HCT116 (cell line): ENCODE results near the gene SLC6A8. TPM values are rescaled to one million over a fixed set of nuclear protein-coding genes. Genes with fewer than 3 reads are reported as not detected.

Source experiments
- ATAC-seq: fragments of 200-7000 bp; cut with Tn5 transposase; 2 replicates; pipeline ENCODE4 v1.9.1; 2020; ENCODE audit warnings: mild to moderate bottlenecking, moderate library complexity
- BruUV-seq: library from RNA; stranded (reverse); fragments of 400-500 nt; replicated peaks from 2 replicates; lab custom pipeline; 2021; lab: Mats Ljungman, UMichigan
- CTCF ChIA-PET: fragments of 300-600 bp; sonication (Branson Sonifier 250); formaldehyde crosslinking; loops from one replicate; lab custom pipeline; 2021; ENCODE audit warnings: antibody characterized with exemption; lab: Charles Lee
- POLR2A ChIA-PET: fragments of 300-600, 350-600 bp; sonication (Branson Sonifier 250); formaldehyde crosslinking; loops from one replicate; lab custom pipeline; 2021; ENCODE audit warnings: antibody characterized with exemption; lab: Charles Lee
- RAD21 ChIA-PET, 2 experiments: fragments of 300-600 bp; sonication (Branson Sonifier 250); formaldehyde crosslinking; loops; one replicate each; lab custom pipeline; 2023; ENCODE audit warnings: low total read pairs in 2 of 2; ENCODE audit not compliant: uncharacterized antibody in 2 of 2, unreplicated experiment in 2 of 2, low non-redundant PET in 1 of 2; lab: Charles Lee
- DNase-seq: peaks from one replicate; pipeline ENCODE4 v3.0.0-alpha.2; 2010; ENCODE audit warnings: low read depth, low spot score
- H2AFZ ChIP-seq: fragments of 200-600 bp; shearing (Covaris generic), sonication (generic); 2 replicates; pipeline ENCODE4 v1.6.1; 2017; ENCODE audit warnings: low read depth, mixed run types, mixed read lengths, antibody characterized with exemption, low read length; ENCODE audit not compliant: poor library complexity, severe bottlenecking
- H3K27ac ChIP-seq: 2 replicates; pipeline ENCODE4 v1.5.1; 2012; ENCODE audit warnings: low read depth, low read length
- H3K27me3 ChIP-seq: fragments of 200-600 bp; sonication (generic); 2 replicates; pipeline ENCODE4 v1.6.1; 2016; ENCODE audit warnings: mixed run types, low read length, mixed read lengths; ENCODE audit not compliant: insufficient read depth
- H3K36me3 ChIP-seq, 2 experiments: fragments of 200-500 bp in 1 of 2; fragments of 200-600 bp in 1 of 2; sonication (Bioruptor generic) in 1 of 2; sonication (generic) in 1 of 2; 2 replicates each; pipeline versions ENCODE4 v1.5.1 to v1.6.1; 2014 to 2016; ENCODE audit warnings: low read length in 2 of 2, inconsistent platforms in 1 of 2, mixed read lengths in 1 of 2, mixed run types in 1 of 2; ENCODE audit not compliant: insufficient read depth in 2 of 2, control insufficient read depth in 1 of 2
- H3K4me1 ChIP-seq, 2 experiments: fragments of 200-600 bp in 1 of 2; sonication (generic) in 1 of 2; 2 replicates each; pipeline versions ENCODE4 v1.5.1 to v1.6.1; 2012 to 2017; ENCODE audit warnings: low read length in 2 of 2, inconsistent platforms in 1 of 2, mild to moderate bottlenecking in 1 of 2, mixed read lengths in 1 of 2, mixed run types in 1 of 2, moderate library complexity in 1 of 2; ENCODE audit not compliant: insufficient read depth in 2 of 2, control insufficient read depth in 1 of 2
- H3K4me2 ChIP-seq: fragments of 200-600 bp; sonication (generic); 2 replicates; pipeline ENCODE4 v1.6.1; 2017; ENCODE audit warnings: mixed run types, low read length, mixed read lengths
- H3K4me3 ChIP-seq, 2 experiments: fragments of 200-600 bp in 1 of 2; sonication (generic) in 1 of 2; replicated peaks in 1 of 2; 2 replicates each; pipeline ENCODE4 v1.5.1; 2011 to 2016; ENCODE audit warnings: low read length in 2 of 2, control low read depth in 1 of 2, low read depth in 1 of 2, mild to moderate bottlenecking in 1 of 2, mixed read lengths in 1 of 2, mixed run types in 1 of 2
- H3K79me2 ChIP-seq: fragments of 200-600 bp; sonication (generic); 2 replicates; pipeline ENCODE4 v1.6.1; 2017; ENCODE audit warnings: mild to moderate bottlenecking, mixed run types, low read length, moderate library complexity, mixed read lengths; ENCODE audit not compliant: insufficient read depth
- H3K9ac ChIP-seq: fragments of 200-600 bp; sonication (generic); 2 replicates; pipeline ENCODE4 v1.6.1; 2016; ENCODE audit warnings: low read length, mixed read lengths
- H3K9me2 ChIP-seq: fragments of 200-600 bp; sonication (generic), shearing (Covaris generic); 2 replicates; pipeline ENCODE4 v1.6.1; 2017; ENCODE audit warnings: mixed run types, mild to moderate bottlenecking, moderate library complexity; ENCODE audit not compliant: insufficient read depth
- H3K9me3 ChIP-seq, 2 experiments: fragments of 200-500 bp in 1 of 2; fragments of 200-600 bp in 1 of 2; sonication (Bioruptor generic) in 1 of 2; sonication (generic) in 1 of 2; 2 replicates each; pipeline ENCODE4 v1.6.1; 2014 to 2017; ENCODE audit warnings: low read length in 2 of 2, mixed read lengths in 2 of 2, inconsistent platforms in 1 of 2, low read depth in 1 of 2, mild to moderate bottlenecking in 1 of 2, mixed run types in 1 of 2, moderate library complexity in 1 of 2; ENCODE audit not compliant: control insufficient read depth in 1 of 2, insufficient read depth in 1 of 2
- H4K20me1 ChIP-seq: fragments of 200-600 bp; sonication (generic), shearing (Covaris generic); 2 replicates; pipeline ENCODE4 v1.6.1; 2017; ENCODE audit warnings: mixed run types, mild to moderate bottlenecking, moderate library complexity; ENCODE audit not compliant: insufficient read depth
- ATF3 ChIP-seq: IDR thresholded peaks from 2 replicates; pipeline ENCODE4 v1.6.1; 2012
- EGR1 ChIP-seq: IDR thresholded peaks from 2 replicates; pipeline ENCODE4 v1.6.1; 2012; ENCODE audit warnings: low read depth
- ELF1 ChIP-seq: IDR thresholded peaks from 2 replicates; pipeline ENCODE4 v1.6.1; 2012; ENCODE audit warnings: low read depth, borderline replicate concordance
- EZH2 ChIP-seq: fragments of 200-600 bp; sonication (generic); IDR thresholded peaks from 2 replicates; pipeline ENCODE4 v1.6.1; 2017; ENCODE audit warnings: antibody characterized with exemption, mixed run types
- FOSL1 ChIP-seq: IDR thresholded peaks from 2 replicates; pipeline ENCODE4 v1.6.1; 2012; ENCODE audit warnings: low read depth
- SRF ChIP-seq: IDR thresholded peaks from 2 replicates; pipeline ENCODE4 v1.6.1; 2012; ENCODE audit warnings: low read depth
- ZFX ChIP-seq: fragments of 450-650 bp; IDR thresholded peaks from 2 replicates; pipeline ENCODE4 v1.6.1; 2017
- ZNF274 ChIP-seq: fragments of 200-500 bp; sonication (Bioruptor generic); IDR thresholded peaks from 2 replicates; pipeline ENCODE4 v1.6.1; 2014; ENCODE audit warnings: mild to moderate bottlenecking, low read depth, low read length, inconsistent platforms
- intact Hi-C: fragments of 100-400 bp; cut with micrococcal nuclease; formaldehyde crosslinking; loops from 2 replicates; pipeline ENCODE4 v1.10.0; 2022
- total RNA-seq: library from RNA; stranded (reverse); gene quantifications from one replicate; pipeline ENCODE4 v1.2.1, GENCODE V29; 2021; ENCODE audit not compliant: unreplicated experiment
- TF ChIP-seq, protein P1 (sequence below): IDR thresholded peaks from 2 replicates; pipeline ENCODE4 v1.6.1; 2012

The SLC6A8 gene
- total RNA-seq, 1 experiment from 2014 or later, result 101 TPM

DNA sequence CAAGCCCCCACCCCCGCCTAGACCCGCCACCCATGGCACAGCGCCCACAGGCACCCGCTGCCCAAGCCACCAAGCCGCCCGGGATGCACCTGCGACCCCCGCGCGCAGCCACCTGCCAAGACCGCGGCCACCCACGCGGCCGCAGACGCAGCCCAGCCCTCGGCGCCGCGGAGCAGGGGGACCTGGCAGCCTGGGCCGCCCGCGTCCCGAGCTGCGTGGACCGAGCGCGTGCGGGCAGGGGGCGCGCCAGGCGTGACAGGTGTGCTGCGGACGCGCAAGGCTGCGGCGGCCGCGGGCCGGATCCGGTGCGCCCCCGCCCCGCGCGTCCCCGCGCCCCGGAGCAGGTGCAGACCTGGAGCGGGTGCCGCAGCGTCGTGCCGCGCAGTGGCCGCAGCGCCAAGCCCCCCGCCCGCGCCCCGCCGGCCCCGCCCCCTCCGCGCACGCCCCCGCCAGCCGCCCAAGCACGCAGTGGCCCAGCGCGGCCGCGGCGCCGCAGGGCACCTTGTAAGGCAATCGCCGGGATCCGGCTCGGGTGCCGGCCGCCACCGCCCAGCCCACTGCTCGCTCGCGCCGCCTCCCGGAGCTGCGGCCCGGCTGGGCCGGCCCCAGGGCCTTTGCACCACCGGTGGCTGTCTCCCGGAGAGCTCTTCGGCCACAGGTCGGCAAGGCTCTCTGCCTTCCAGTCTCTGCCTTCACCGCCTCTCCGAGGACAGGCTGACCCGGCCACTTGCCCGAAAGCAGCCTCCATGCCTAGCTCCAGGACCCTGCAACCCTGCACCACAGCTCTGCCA, 14.1 kb upstream of the SLC6A8 start, which contains the start of gene PNCK:
TSS of gene PNCK (minus strand) at position 386 of the 791 bp plus-strand sequence. CDS start 737 bp downstream, outside the sequence.
- H3K4me2 ChIP-seq, result no peak within 1 kb of the TSS
- CTCF ChIA-PET, result no interaction called here

GRCh38 chrX:153674219-153674851, 13.4 kb upstream of the SLC6A8 start:
- no peaks in the 10 kb centered on the region for H4K20me1 ChIP-seq
- no TSS peak for BruUV-seq
- DNase-seq (no peak), ATAC-seq (no peak)
- H3K27me3 ChIP-seq, result no peaks in the 10 kb centered on the region
- no peak overlapping the region for H3K4me3 ChIP-seq
- no peaks in the 10 kb centered on the region for H3K4me1 ChIP-seq
- H3K9me2 ChIP-seq, result no peaks in the 10 kb centered on the region
- intact Hi-C loops, result no loop called here
- ChIA-PET CTCF (no interaction called here), RAD21 (no interaction called here), POLR2A (no interaction called here)
- H3K36me3 ChIP-seq, result no peaks in the 10 kb centered on the region
- no peak overlapping the region for H3K9ac ChIP-seq
- H3K4me2 ChIP-seq, result no peak overlapping the region
- no peaks in the 10 kb centered on the region for H3K9me3 ChIP-seq
- no peak overlapping the region for H2AFZ ChIP-seq
- no peak for TF ChIP-seq ZFX
- H3K79me2 ChIP-seq, result no peaks in the 10 kb centered on the region
- no peak overlapping the region for H3K27ac ChIP-seq

More for the DNA sequence above, 14.1 kb upstream of the SLC6A8 start, which contains the start of gene PNCK:
- RAD21 ChIA-PET, result no interaction called here
- Histone ChIP-seq H2AFZ (no peak within 1 kb of the TSS), H3K27ac (no peak within 1 kb of the TSS), H3K27me3 (no peaks in the 10 kb centered on the region), H3K36me3 (no peaks in the 10 kb centered on the region), H3K4me1 (no peaks in the 10 kb centered on the region), H3K9me3 (no peaks in the 10 kb centered on the region), H3K79me2 (no peaks in the 10 kb centered on the region), H3K4me3 (no peak within 1 kb of the TSS), H3K9me2 (no peaks in the 10 kb centered on the region), H3K9ac (no peak within 1 kb of the TSS), H4K20me1 (no peaks in the 10 kb centered on the region)
- BruUV-seq, result no TSS peak
- POLR2A ChIA-PET, result no interaction called here
- ATAC-seq (no peak), DNase-seq (no peak)
- TF ChIP-seq, protein P1, sequence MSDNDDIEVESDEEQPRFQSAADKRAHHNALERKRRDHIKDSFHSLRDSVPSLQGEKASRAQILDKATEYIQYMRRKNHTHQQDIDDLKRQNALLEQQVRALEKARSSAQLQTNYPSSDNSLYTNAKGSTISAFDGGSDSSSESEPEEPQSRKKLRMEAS, result no peak
- TF ChIP-seq ELF1 (no peak), ZNF274 (no peak), EZH2 (no peak), EGR1 (no peak), FOSL1 (no peak), ZFX (no peak), ATF3 (no peak), SRF (no peak)
- intact Hi-C loops, result no loop called here
